ENCODE results near the gene IFNA21.
"Not testable (repeated sequence)": the region's sequence is repeated elsewhere in the genome, so short reads cannot be mapped to it uniquely, and the experiment has no call there.

The IFNA21 gene

DNA sequence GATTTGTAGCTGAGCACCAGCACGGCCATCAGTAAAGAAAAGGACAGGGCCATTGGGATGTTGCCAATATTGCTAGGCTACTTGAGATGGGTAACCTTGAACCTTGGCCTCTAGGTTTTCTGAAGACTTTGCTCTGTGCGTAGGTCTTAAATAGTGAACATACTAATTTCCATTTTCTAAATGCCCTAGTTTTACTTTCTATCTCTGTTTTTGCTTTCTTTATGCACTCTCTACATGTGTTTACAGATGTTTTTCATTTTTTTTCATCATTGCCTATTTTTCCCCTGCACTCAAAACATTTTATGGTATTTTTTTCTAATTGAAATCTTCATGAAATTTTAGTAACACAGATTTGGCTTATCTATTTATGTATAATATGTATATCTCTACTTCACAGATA is at the start of gene IFNA21:
Gene IFNA21, minus strand, starts transcription at position 101 of the 400 bp plus-strand sequence. Its CDS starts 48 bp downstream, at position 53.
- not testable (repeated sequence) for DNase-seq (ENCODE audit: low spot score)

DNA sequence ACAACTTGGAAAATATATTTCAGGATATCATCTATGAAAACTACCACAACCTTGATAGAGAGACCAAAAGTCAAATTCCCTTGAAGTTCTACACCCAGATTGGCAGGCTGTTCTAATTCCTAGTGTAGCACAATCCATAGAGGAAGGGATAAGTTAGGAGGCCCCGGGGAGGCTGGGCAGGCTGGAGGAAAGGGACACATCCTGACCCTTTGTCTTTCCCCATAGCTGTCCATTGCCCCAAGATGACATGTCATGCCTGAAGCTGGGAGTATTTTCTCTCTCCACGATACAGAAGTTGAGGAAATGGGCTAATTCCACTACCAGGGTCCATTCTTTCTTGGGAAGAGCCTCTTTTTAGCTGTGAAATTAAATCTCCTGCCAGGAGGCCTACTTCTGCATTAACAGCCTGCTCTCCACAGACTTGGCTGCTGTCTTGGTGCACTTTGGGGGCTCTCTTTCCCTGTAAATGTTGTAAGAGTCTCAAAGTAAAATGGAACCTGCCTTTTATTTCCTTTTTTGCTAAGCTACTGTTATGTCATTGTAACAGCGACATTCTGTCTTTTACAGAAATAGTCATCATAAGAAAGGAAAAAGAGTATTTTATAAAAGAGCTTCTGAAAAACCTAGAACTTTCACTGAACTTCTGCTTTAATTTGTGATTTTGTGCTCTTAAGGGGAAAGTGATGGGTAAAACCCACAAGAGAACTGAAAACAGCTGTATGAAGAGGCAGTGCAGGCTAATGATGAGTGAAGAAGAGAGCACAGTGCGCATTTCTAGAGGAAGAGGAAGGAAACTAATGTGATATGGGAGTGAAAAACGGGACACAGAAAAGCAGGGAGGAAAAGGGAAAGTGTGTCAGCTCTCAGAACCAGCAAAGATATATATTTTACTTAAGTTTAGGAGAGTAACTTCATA is 47.2 kb upstream of the IFNA21 start:
- not testable (repeated sequence) for DNase-seq (ENCODE audit: low spot score)

DNA sequence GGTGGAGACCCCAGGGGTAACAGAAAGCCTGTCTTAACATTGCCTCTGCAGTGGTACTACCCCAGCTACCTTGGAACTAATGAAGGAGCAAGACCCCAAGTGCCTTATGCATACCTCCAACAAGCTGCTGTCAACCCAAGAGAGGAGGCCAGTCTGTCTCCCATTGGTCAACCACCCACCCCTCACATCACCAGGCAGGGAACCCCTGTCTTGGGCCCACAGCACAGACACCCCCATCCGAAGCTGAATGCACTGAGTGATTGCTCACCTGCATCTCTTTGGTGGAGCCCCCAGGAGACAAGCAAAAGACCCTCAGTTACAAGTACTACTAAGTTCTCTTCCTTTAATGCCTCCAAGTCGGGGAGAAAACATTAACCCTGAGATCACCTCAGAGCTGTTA is 45.7 kb upstream of the IFNA21 start:
- DNase-seq (ENCODE audit: low spot score), result peak; percentile 36

DNA sequence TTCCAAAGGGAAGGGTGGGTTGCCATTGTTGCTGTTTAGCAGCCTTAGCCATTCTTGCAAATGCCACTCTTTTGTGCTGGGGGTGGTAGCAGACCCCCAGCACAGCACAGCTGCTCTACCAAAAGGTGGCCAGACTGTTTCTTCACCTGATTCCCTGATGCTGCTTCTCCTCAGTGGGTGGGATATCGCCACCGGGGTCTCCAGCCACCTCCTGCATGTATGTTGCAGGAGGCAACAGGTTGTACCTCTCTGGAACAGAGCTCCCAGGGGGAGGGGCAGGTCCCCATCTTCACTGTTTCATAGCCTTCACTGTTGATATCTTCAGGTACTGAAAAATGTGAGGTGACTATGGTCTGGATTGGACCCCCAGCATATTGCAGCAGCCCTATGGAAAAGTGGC is 44.3 kb upstream of the IFNA21 start:
- not testable (repeated sequence) for DNase-seq (ENCODE audit: low spot score)

DNA sequence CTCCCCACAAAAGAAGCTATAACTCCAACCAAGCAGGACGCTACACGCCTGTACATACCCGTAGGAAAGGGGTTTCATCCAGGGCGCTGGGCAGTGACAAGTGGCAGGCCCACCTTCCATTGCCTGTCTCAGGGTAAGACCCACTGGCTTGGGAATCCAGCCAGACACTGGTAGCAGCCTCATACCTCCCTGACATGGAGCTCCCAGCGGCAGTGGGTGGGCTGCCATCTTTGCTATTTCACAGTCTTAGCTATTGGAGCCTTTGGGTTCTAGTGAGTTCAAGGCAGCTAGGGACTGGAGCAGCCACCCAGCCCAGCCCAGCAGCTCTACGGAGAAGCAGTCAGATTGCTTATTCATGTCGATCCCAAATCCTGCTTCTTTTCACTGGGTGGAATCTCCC is 43.9 kb upstream of the IFNA21 start:
- no peak for DNase-seq (ENCODE audit: low spot score)

DNA sequence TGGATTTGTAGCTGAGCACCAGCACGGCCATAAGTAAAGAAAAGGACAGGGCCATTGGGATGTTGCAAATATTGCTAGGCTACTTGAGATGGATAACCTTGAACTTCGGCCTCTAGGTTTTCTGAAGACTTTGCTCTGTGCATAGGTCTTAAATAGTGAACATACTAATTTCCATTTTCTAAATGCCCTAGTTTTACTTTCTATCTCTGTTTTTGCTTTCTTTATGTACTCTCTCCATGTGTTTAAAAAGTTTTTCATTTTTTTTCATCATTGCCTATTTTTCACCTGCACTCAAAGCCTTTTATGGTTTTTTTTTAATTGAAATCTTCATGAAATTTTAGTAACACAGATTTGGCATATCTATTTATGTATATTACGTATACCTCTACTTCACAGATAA is 40.6 kb upstream of the IFNA21 start, which contains the start of gene IFNA10:
Gene IFNA10, minus strand, starts transcription at position 101 of the 400 bp plus-strand sequence. Its CDS starts 46 bp downstream, at position 55.
- DNase-seq (ENCODE audit: low spot score), result not testable (repeated sequence)

DNA sequence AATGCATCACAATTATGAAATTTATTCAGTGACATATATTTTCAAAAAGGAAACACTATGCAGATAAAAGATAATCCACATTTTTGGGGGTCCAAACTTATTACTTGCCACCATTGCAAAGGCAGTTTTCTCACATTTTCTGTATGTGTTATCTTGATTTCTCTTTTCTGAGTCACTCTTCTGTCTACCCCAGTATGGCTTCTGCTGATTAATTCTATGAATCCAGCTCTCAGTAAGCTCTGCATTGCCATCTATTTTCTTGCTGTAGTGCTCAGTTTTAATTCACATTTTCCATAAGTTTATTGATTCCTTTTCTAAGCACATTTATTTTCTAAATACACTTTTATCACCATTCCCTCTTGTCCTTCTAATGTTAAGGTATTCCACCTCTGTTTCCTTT is 38.7 kb upstream of the IFNA21 start:
- no peak for DNase-seq (ENCODE audit: low spot score)

DNA sequence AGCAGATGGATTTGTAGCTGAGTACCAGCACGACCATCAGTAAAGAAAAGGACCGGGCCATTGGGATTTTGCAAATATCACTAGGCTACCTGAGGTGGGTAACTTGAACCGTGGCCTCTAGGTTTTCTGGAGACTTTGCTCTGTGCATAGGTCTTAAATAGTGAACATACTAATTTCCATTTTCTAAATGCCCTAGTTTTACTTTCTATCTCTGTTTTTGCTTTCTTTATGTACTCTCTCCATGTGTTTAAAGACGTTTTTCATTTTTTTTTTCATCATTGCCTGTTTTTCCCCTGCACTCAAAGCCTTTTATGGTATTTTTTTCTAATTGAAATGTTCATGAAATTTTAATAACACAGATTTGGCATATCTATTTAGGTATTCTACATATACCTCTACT is 35.6 kb upstream of the IFNA21 start, which contains the start of gene IFNA7:
Gene IFNA7, minus strand, starts transcription at position 101 of the 400 bp plus-strand sequence. Its CDS starts 40 bp downstream, at position 61.
- DNase-seq (ENCODE audit: low spot score), result not testable (repeated sequence)

DNA sequence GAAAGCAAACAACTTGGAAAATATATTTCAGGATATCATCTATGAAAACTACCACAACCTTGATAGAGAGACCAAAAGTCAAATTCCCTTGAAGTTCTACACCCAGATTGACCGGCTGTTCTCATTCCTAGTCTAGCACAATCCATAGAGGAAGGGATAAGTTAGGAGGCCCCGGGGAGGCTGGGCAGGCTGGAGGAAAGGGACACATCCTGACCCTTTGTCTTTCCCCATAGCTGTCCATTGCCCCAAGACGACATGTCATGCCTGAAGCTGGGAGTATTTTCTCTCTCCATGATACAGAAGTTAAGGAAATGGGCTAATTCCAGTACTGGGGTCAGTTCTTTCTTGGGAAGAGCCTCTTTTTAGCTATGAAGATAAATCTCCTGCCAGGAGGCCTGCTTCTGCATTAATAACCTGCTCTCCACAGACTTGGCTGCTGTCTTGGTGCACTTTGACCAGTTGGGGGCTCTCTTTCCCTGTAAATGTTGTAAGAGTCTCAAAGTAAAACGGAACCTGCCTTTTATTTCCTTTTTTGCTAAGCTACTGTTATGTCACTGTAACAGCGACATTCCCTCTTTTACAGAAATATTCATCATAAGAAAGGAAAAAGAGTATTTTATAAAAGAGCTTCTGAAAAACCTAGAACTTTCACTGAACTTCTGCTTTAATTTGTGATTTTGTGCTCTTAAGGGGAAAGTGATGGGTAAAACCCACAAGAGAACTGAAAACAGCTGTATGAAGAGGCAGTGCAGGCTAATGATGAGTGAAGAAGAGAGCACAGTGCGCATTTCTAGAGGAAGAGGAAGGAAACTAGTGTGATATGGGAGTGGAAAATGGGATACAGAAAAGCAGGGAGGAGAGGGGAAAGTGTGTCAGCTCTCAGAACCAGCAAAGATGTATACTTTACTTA is 28.7 kb upstream of the IFNA21 start:
- DNase-seq (ENCODE audit: low spot score), result not testable (repeated sequence)

DNA sequence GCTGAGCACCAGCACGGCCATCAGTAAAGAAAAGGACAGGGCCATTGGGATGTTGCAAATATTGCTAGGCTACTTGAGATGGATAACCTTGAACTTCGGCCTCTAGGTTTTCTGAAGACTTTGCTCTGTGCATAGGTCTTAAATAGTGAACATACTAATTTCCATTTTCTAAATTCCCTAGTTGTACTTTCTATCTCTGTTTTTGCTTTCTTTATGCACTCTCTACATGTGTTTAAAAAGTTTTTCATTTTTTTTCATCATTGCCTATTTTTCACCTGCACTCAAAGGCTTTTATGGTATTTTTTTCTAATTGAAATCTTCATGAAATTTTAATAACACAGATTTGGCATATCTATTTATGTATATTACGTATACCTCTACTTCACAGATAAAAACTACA is 21.0 kb upstream of the IFNA21 start, which contains the start of gene IFNA4:
Gene IFNA4, minus strand, starts transcription at position 101 of the 400 bp plus-strand sequence. Its CDS starts 56 bp downstream, at position 45.
- DNase-seq (ENCODE audit: low spot score), result not testable (repeated sequence)

DNA sequence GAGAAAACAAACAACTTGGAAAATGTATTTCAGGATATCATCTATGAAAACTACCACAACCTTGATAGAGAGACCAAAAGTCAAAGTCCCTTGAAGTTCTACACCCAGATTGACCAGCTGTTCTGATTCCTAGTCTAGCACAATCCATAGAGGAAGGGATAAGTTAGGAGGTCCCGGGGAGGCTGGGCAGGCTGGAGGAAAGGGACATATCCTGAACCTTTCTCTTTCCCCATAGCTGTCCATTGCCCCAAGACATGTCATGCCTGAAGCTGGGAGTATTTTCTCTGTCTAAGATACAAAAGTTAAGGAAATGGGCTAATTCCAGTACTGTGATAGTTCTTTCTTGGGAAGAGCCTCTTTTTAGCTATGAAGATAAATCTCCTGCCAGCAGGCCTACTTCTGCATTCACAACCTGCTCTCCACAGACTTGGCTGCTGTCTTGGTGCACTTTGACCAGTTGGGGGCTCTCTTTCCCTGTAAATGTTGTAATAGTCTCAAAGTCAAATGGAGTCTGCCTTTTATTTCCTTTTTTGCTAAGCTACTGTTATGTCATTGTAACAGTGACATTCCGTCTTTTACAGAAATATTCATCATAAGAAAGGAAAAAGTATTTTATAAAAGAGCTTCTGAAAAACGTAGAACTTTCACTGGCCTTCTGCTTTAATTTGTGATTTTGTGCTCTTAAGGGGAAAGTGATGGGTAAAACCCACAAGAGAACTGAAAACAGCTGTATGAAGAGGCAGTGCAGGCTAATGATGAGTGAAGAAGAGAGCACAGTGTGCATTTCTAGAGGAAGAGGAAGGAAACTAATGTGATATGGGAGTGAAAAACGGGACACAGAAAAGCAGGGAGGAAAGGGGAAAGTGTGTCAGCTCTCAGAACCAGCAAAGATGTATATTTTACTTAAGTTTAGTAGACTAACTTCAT is 16.6 kb upstream of the IFNA21 start:
- DNase-seq (ENCODE audit: low spot score), result not testable (repeated sequence)

DNA sequence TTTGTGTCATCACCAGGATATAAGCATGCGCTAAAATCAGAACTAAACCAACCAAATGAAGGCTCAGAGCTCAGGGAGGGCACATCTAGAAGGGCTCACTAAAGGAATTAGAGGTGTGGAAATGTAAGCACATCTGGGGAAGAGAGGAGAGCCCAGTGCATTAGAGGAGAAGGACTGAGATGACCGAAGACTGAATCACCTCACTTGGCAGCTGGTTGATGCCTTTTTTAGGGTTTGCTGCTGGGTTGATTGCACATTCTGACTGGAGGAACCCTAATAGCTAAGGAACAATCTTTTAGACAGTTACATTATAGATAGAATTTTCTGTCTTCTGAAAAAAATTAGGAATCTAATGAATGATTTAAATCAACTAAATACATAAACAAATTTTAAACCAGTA is 8.2 kb upstream of the IFNA21 start:
- no peak for DNase-seq (ENCODE audit: low spot score)

DNA sequence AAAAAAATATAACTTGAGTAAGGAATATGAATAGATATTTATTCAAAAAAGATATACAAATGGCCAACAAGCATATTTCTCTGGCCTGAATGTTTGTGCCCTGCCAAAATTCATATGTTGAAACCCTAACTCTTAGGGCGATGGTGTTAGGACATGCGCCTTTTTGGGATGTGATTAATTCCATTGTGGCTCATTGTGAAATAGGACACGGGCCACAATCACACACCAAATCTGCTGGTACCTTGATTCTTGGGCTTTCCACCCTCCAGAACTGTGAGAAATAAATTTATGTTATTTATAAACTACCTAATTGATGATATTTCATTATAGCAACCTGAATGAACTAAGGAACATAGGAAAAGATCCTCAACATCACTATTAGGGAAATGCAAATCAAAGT is 5.7 kb upstream of the IFNA21 start:
- no peak for DNase-seq (ENCODE audit: low spot score)

DNA sequence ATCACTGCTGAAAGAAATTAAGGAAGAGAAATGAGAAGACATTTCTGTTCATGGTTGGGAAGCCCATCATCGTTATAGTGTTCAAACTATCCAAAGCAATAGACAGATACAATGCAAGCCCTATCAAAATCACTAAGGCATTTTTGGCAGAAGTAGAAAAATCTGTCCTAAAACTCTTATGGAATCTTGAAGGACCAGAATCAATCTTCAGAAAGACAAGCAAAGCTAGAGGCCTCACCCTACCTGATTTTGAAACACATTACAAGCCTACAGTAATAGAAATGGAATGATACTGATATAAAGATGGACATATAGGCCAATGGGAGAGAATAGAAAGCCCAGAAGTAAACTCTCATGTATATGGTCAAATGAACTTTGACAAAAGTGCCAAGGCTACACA is 4.9 kb upstream of the IFNA21 start:
- DNase-seq (ENCODE audit: low spot score), result no peak

DNA sequence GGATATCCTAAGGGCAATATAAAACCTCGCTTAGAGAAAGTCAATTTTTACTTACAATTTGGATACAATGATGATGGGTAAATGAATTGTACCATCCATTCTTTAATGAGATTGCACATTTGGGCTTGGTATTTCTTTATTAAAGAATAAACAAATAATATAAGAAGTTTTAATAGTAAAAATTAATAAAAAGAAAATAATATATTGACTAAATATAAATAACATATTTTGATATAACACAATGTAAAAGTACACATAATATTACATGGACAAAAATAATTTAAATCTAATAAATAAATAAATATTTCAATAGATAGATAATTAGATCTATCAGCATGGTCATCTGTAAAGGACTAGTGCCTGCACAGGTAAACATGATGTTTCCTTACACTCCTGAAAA is 944 bp downstream of the IFNA21 start:
- DNase-seq (ENCODE audit: low spot score), result no peak

DNA sequence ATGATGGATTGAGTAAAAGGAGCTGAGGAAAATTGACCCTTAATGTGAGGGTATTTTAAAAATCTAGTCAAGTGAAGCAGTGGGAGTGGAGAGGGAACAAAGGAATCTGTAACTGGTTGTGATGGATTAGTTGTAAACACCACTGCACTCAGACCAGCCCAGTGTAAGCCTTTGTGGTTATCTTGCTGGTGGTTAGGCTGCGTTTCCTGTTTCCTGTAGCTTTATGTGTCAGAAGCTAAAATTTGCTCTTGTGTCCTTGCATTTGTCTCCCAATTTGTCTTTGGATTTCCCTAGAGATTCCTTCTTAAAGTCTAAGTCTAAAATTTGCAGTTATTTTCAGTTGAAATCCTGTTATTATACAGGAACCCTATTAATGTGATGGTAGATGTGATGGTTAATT is 6.3 kb downstream of the IFNA21 start:
- no peak for DNase-seq (ENCODE audit: low spot score)

DNA sequence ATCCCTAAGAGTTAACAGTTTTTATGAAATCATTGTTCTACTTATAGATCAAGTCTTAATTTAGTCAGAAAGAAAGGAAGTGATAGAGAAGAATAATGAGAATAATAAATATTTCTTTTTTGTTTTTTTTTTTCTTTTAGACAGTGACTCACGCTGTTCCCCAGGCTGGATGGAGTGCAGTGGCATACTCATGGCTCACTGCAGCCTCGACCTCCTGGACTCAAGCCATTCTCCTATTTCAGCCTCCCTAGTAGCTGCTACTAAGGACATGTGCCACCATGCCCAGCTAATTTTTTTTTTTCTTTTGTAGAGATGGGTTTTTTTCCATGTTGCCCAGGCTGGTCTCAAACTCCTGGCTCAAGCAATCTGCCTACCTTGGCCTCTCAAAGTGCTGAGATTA is 11.0 kb downstream of the IFNA21 start:
- DNase-seq (ENCODE audit: low spot score), result no peak

DNA sequence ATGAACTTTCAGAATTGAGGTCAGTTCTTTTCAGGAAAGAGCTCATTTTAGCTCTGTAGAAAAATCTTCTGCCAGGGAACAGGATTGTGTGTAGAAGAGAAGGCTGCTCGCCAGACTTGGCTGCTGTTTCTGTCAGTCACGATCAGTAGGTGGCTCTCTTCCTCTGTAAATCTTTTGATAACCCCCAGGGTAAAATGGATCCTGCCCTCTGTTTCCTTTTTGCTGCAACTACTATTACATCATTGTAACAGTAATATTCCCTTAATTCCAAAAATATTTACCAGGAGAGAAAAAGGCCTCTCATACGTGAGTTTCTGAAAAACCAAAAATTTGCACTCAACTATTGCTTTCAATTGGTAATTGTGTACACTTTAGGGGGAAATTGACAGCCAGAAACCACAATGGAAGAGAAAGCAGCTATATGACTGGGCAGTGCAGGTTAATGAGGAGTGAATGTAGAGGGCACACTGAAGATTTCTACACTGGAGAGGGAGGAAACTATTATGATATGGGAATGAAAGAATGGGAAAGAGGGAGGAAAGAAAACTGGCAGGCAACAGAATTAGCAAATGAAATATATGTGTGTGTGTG is 12.3 kb downstream of the IFNA21 start:
- DNase-seq (ENCODE audit: low spot score), result no peak

DNA sequence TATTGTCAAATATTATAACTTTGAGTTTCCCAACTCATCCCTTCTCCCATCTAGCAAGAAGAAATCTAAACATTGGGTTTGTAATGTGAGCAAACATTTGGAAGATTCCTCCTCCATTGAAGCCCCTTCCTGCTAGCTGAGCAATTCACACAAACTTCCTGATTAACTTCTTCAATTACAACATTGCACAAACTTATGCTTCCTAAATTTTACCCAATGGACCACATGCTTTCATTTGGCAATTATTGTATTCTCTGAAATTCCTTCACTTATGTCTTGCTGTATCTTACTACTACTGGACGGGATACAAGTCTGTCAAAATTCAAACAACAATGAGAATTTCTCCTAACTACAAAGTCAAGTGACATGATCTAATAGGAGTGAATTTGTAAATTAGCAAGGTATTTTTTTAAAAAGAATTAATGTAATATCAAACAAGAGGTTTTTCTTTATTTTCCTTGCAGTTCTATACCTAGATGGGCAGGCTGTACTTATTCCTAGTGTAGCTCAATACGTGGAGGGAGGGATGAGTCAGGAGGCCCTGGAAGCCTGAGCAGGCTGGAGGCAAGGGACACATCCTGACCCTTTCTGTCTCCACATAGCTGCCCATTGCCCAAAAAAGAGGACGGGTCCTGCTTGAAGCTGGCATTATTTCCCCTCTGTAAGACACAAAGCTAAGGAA is 13.0 kb downstream of the IFNA21 start:
- no peak for DNase-seq (ENCODE audit: low spot score)

DNA sequence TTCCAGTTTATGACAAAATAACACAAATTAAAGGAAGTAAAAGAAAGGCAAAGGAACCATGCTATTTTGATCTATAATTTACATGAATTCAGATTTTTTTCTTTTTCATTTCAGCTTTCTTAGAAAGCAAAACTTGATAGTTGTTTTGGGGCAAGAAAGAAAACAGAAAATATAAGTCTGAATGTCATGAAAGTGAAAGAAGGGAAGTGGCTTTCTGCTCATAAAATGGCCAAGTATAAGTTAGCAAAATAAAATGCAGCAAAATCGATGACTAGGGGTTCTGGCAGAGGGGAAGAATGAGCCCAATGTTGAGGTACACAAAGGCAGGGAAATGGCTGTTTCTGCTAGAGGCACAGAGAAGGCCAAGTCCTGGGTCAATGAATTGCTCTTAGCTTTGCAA is 21.9 kb downstream of the IFNA21 start:
- no peak for DNase-seq (ENCODE audit: low spot score)
